ENCODE data around the gene ZNF695. TPM values are rescaled to one million over a fixed set of nuclear protein-coding genes. Genes with fewer than 3 reads are reported as not detected.

Gene ZNF695
- total RNA-seq (2016; rRNA removed; fragmentation: Illumina TruSeq; extraction: Trizol) = 11.6 and 13.2 TPM in 2 replicates
- total RNA-seq (2016; cell fraction: cytosol; rRNA removed; fragmentation: Illumina TruSeq; extraction: Trizol; ENCODE audit: low read depth) = 6.6 and 7.2 TPM in 2 replicates
- 13.2 and 13.6 TPM in 2 replicates for total RNA-seq (2016; cell fraction: insoluble cytoplasmic fraction; rRNA removed; fragmentation: Illumina TruSeq; extraction: Trizol)
- total RNA-seq (2016; cell fraction: membrane; rRNA removed; fragmentation: Illumina TruSeq; extraction: Trizol) = 9.5 and 11.6 TPM in 2 replicates
- total RNA-seq (2016; cell fraction: nucleus; rRNA removed; fragmentation: Illumina TruSeq; extraction: Trizol) = 10.1 and 13.3 TPM in 2 replicates
- 1.7 and 2.9 TPM in 2 replicates for polyA plus RNA-seq (2011; rRNA removed)
- 2.8 and 3.4 TPM in 2 replicates for polyA plus RNA-seq (2011; cell fraction: cytosol; rRNA removed)
- polyA plus RNA-seq (2011; cell fraction: nucleus; rRNA removed) = 2.0 and 2.5 TPM in 2 replicates
- 3.4 and 4.1 TPM in 2 replicates for polyA plus RNA-seq (2012)
- 6.4 and 9.5 TPM in 2 replicates for polyA plus RNA-seq (2016; cell fraction: cytosol; fragmentation: Illumina TruSeq; extraction: Trizol; ENCODE audit: low read depth)
- 9.2 and 10.4 TPM in 2 replicates for polyA plus RNA-seq (2016; cell fraction: insoluble cytoplasmic fraction; fragmentation: Illumina TruSeq; extraction: Trizol; ENCODE audit: low read depth)
- 7.3 and 9.4 TPM in 2 replicates for polyA plus RNA-seq (2016; cell fraction: membrane; fragmentation: Illumina TruSeq; extraction: Trizol; ENCODE audit: low read depth)
- polyA plus RNA-seq (2016; cell fraction: nucleus; fragmentation: Illumina TruSeq; extraction: Trizol; ENCODE audit: insufficient read depth, low read depth) = 7.0 and 9.3 TPM in 2 replicates
- polyA minus RNA-seq (2011; rRNA and poly(A)+ RNA removed; ENCODE audit: low replicate concordance) = 3.3 and 4.3 TPM in 2 replicates
- 1.4 and 2.1 TPM in 2 replicates for polyA minus RNA-seq (2011; cell fraction: cytosol; rRNA and poly(A)+ RNA removed)
- polyA minus RNA-seq (2011; cell fraction: nucleus; rRNA and poly(A)+ RNA removed) = 8.6 and 11.1 TPM in 2 replicates
- percentile 47 among the genes with signal in this experiment for Bru-seq, nascent RNA
- percentile 53 among the genes with signal in this experiment for BruChase-seq, experiment 1, labeled RNA remaining after a 6-hour chase
- percentile 57 among the genes with signal in this experiment for BruChase-seq, experiment 2, labeled RNA remaining after a 2-hour chase
- long read RNA-seq, experiment 1, partial matches to known transcripts = 2 of 6 reads
- long read RNA-seq, experiment 1, other reads (novel, unspliced or antisense) = 3 of 6 reads
- long read RNA-seq, experiment 2, partial matches to known transcripts = 0 of 7 reads
- long read RNA-seq, experiment 2, other reads (novel, unspliced or antisense) = 3 of 7 reads

GRCh38 chr1:247007511-247008405 lies at the start of gene ZNF695:
ZNF695 (minus strand) TSS chr1:247008057; CDS start chr1:247007908, 149 bp downstream.
- in situ Hi-C loops (cut with HindIII; ENCODE audit: extremely low pct_ligation_motif_present, low pct_unique_long_range_greater_than_20kb) (no loop called here), intact Hi-C loops (cut with micrococcal nuclease; ENCODE audit: unreplicated experiment) (loop anchor here (2.0 to 5.0 kb wide), 2 partner anchors 69 to 105 kb away; no protein-coding TSS in a partner anchor)
- peaks cover 20% of the 10 kb centered on the region for H3K9me3 ChIP-seq (ENCODE audit: low read length)
- peaks cover 33% of the 10 kb centered on the region for H3K79me2 ChIP-seq (ENCODE audit: insufficient read depth, low read length)
- H3K36me3 ChIP-seq (replicated peaks in 1 of 2; ENCODE audit: control insufficient read depth in 1 of 2, insufficient read depth in 2 of 2, low read length in 2 of 2) = no peaks in the 10 kb centered on the region
- peak; percentile 98 for ATAC-seq
- H4K20me1 ChIP-seq (ENCODE audit: insufficient read depth, low read length) = no peaks in the 10 kb centered on the region
- 1% methylated on average over 22 of the region's 58 CpGs for WGBS (ENCODE audit: low lambda C conversion rate)
- peak within 1 kb of the TSS; percentile 91 to 96 (median 95) for H3K4me3 ChIP-seq (replicated peaks in 1 of 3; ENCODE audit: insufficient read depth in 1 of 3, low read depth in 2 of 3, low read length in 3 of 3)
- CTCF ChIA-PET (ENCODE audit: low intra/inter-chr PET ratio, low total read pairs) = no interaction called here
- DNase-seq (ENCODE audit: low spot score) = peak; percentile 97
- H3K27ac ChIP-seq (ENCODE audit: extremely low read length, insufficient read depth, low read length) = peak within 1 kb of the TSS; percentile 78
- peak within 1 kb of the TSS; percentile 74 for H3K4me2 ChIP-seq (ENCODE audit: low read depth, low read length)
- no peaks in the 10 kb centered on the region for H3K27me3 ChIP-seq (ENCODE audit: control insufficient read depth in 1 of 2, insufficient read depth in 2 of 2, low read length in 2 of 2)
- peaks cover 29% of the 10 kb centered on the region for H3K4me1 ChIP-seq (ENCODE audit: insufficient read depth, low read length)
- H3K9ac ChIP-seq (ENCODE audit: insufficient read depth, low read depth, low read length) = peak within 1 kb of the TSS; percentile 82
- BruUV-seq (replicated peaks) = TSS peak; percentile 77
- FAIRE-seq = peak; percentile 96
- POLR2A ChIA-PET = no interaction called here
- H2AFZ ChIP-seq (ENCODE audit: low read length) = no peak within 1 kb of the TSS
- TF ChIP-seq ZSCAN31 (CRISPR knock-in tag; IDR thresholded peaks at IDR 0.05; ENCODE audit: low read depth) (peak; percentile 45; the same call in 1 of the 2 replicates), THRA (CRISPR knock-in tag; IDR thresholded peaks at IDR 0.05; ENCODE audit: borderline replicate concordance) (no peak), PHF20 (CRISPR knock-in tag; IDR thresholded peaks at IDR 0.05) (peak; percentile 53; the same call in 1 of the 2 replicates), ELF3 (CRISPR knock-in tag; IDR thresholded peaks at IDR 0.05) (peak; percentile 34; the same call in 1 of the 2 replicates), SP140L (CRISPR knock-in tag; IDR thresholded peaks at IDR 0.05; ENCODE audit: borderline replicate concordance) (0 out of 2 replicates have a peak, but pooled peaks have one; percentile 25), YY1 (IDR thresholded peaks at IDR 0.05; ENCODE audit: insufficient read depth, insufficient replicate concordance, low read depth, low read length) (peak; percentile 38), HOMEZ (CRISPR knock-in tag; IDR thresholded peaks at IDR 0.05; ENCODE audit: low read depth) (peak; percentile 33; the same call in 1 of the 2 replicates), ELF1 (CRISPR knock-in tag; IDR thresholded peaks at IDR 0.05) (0 out of 2 replicates have a peak, but pooled peaks have one; percentile 12), TBX3 (IDR thresholded peaks at IDR 0.05; ENCODE audit: borderline replicate concordance) (peak; percentile 28; the same call in 1 of the 2 replicates), SIN3A (IDR thresholded peaks at IDR 0.05; ENCODE audit: borderline replicate concordance, low read depth, low read length) (peak; percentile 97)
- TF ChIP-seq, protein P1, sequence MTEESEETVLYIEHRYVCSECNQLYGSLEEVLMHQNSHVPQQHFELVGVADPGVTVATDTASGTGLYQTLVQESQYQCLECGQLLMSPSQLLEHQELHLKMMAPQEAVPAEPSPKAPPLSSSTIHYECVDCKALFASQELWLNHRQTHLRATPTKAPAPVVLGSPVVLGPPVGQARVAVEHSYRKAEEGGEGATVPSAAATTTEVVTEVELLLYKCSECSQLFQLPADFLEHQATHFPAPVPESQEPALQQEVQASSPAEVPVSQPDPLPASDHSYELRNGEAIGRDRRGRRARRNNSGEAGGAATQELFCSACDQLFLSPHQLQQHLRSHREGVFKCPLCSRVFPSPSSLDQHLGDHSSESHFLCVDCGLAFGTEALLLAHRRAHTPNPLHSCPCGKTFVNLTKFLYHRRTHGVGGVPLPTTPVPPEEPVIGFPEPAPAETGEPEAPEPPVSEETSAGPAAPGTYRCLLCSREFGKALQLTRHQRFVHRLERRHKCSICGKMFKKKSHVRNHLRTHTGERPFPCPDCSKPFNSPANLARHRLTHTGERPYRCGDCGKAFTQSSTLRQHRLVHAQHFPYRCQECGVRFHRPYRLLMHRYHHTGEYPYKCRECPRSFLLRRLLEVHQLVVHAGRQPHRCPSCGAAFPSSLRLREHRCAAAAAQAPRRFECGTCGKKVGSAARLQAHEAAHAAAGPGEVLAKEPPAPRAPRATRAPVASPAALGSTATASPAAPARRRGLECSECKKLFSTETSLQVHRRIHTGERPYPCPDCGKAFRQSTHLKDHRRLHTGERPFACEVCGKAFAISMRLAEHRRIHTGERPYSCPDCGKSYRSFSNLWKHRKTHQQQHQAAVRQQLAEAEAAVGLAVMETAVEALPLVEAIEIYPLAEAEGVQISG (CRISPR knock-in tag; IDR thresholded peaks at IDR 0.05) = peak; percentile 61; the same call in 1 of the 2 replicates

All from HepG2 (cell line).